Measurements from ENCODE around the gene PRRT2.

GRCh38 chr16:29815032-29815721 is 3.2 kb downstream of the PRRT2 start:
- TF ChIP-seq CTCF (IDR thresholded peaks at IDR 0.05) = no peak
- TF ChIP-seq NFE2L1 (CRISPR knock-in tag; IDR thresholded peaks at IDR 0.05) = no peak
- no peak for TF ChIP-seq FOXP1 (CRISPR knock-in tag; IDR thresholded peaks at IDR 0.05; ENCODE audit: borderline replicate concordance)
- no peak for TF ChIP-seq ZNF317 (CRISPR knock-in tag; IDR thresholded peaks at IDR 0.05; ENCODE audit: borderline replicate concordance, low read depth)
- TF ChIP-seq MAX (CRISPR knock-in tag; IDR thresholded peaks at IDR 0.05) = no peak
- no peak for TF ChIP-seq SOX15 (CRISPR knock-in tag; IDR thresholded peaks at IDR 0.05)
- no peak for TF ChIP-seq CREB1 (CRISPR knock-in tag; IDR thresholded peaks at IDR 0.05)
- TF ChIP-seq NR2C2 (CRISPR knock-in tag; IDR thresholded peaks at IDR 0.05) = no peak
- no peak for TF ChIP-seq SP1 (CRISPR knock-in tag; conservative IDR thresholded peaks at IDR 0.05)
- TF ChIP-seq ELF4 (CRISPR knock-in tag; IDR thresholded peaks at IDR 0.05; ENCODE audit: low read depth) = no peak
- no peak for TF ChIP-seq SMAD3 (CRISPR knock-in tag; IDR thresholded peaks at IDR 0.05; ENCODE audit: borderline replicate concordance)
- no peak for TF ChIP-seq ZNF121 (CRISPR knock-in tag; IDR thresholded peaks at IDR 0.05)
- TF ChIP-seq NFYB (CRISPR knock-in tag; conservative IDR thresholded peaks at IDR 0.05; ENCODE audit: low read depth) = no peak
